ENCODE measurements around the gene DPM2. TPM values are rescaled to one million over a fixed set of nuclear protein-coding genes. Genes with fewer than 3 reads are reported as not detected.

Gene DPM2
- total RNA-seq, 1 donor from 2014 or later = 34.0 TPM

DNA sequence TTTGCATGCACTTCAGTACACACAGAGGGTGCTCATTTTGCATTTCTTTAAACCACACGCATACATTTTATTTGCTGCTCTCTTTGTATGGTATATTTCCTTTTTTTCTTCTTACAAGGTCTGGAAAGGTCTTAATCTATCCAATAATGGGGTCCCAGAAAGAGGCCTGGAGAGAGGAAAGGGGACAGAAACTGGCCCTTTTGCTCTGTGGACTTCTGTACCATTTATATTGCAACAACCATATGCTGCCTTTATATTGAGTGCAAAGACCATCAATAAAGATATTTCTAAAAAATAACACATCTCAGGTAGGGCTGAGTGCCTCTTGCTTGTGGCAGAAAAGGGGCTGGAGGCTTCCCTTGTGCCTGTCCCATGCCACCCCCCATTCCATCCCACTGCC is 15.5 kb upstream of the DPM2 start:
- Mint-ChIP-seq H3K36me3 (ENCODE audit: insufficient read depth) (peaks cover 4% of the 10 kb centered on the region), H3K27ac (no peak overlapping the region), H3K4me3 (ENCODE audit: low read depth) (no peak overlapping the region), H3K27me3 (no peaks in the 10 kb centered on the region), H3K4me1 (ENCODE audit: low read depth) (peaks cover 22% of the 10 kb centered on the region), H3K9me3 (ENCODE audit: low read depth) (peaks cover 2% of the 10 kb centered on the region)
- no peak for DNase-seq (ENCODE audit: low spot score, unreplicated experiment)
- TF ChIP-seq, protein P1, sequence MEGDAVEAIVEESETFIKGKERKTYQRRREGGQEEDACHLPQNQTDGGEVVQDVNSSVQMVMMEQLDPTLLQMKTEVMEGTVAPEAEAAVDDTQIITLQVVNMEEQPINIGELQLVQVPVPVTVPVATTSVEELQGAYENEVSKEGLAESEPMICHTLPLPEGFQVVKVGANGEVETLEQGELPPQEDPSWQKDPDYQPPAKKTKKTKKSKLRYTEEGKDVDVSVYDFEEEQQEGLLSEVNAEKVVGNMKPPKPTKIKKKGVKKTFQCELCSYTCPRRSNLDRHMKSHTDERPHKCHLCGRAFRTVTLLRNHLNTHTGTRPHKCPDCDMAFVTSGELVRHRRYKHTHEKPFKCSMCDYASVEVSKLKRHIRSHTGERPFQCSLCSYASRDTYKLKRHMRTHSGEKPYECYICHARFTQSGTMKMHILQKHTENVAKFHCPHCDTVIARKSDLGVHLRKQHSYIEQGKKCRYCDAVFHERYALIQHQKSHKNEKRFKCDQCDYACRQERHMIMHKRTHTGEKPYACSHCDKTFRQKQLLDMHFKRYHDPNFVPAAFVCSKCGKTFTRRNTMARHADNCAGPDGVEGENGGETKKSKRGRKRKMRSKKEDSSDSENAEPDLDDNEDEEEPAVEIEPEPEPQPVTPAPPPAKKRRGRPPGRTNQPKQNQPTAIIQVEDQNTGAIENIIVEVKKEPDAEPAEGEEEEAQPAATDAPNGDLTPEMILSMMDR (IDR thresholded peaks at IDR 0.05; ENCODE audit: unreplicated experiment) = no peak

DNA sequence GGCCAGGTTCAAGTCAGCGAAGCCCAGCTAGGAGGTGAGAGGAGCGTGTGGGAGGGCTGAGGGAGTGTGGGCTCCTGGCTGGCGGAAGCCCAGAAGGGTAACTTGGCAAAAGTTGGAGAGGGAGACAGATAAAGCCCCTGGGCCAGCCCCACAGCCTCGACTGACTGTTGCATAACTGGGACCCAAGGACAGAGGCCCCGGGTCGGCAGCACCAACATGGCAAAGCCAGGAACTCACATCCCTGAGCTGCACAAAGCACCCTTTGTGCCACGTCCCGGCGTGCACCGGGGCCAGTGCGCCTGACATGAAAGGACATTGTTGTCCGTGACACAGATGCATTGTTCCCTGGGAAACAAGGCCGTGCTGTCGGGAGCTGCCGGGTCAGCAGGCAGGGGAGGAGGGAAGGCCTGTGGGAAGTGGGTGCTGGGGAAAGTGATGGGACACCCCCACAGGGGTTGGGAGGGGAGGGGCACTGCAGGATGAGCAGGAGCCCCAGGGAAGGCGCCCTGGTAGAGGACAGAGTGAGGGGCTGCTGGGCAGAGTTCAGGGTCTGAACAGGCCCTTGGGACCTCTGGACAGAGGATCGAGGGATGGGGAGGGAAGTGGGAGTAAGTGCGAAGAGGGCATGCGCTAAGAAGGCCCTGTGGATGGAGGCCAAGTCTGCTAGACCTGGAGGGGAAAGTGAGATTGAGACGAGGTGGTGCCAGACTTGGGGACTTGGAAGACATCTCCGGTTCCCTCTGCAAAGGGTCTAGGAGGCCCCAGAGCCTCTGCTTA is 13.0 kb upstream of the DPM2 start:
- no peak for DNase-seq (ENCODE audit: low spot score, unreplicated experiment)
- TF ChIP-seq, protein P1 (IDR thresholded peaks at IDR 0.05; ENCODE audit: unreplicated experiment) = no peak
- Mint-ChIP-seq H3K9me3 (ENCODE audit: low read depth) (no peaks in the 10 kb centered on the region), H3K27ac (peak overlapping the region; percentile 85), H3K4me1 (ENCODE audit: low read depth) (peaks cover 17% of the 10 kb centered on the region), H3K27me3 (no peaks in the 10 kb centered on the region), H3K36me3 (ENCODE audit: insufficient read depth) (peaks cover 1% of the 10 kb centered on the region), H3K4me3 (ENCODE audit: low read depth) (no peak overlapping the region)

DNA sequence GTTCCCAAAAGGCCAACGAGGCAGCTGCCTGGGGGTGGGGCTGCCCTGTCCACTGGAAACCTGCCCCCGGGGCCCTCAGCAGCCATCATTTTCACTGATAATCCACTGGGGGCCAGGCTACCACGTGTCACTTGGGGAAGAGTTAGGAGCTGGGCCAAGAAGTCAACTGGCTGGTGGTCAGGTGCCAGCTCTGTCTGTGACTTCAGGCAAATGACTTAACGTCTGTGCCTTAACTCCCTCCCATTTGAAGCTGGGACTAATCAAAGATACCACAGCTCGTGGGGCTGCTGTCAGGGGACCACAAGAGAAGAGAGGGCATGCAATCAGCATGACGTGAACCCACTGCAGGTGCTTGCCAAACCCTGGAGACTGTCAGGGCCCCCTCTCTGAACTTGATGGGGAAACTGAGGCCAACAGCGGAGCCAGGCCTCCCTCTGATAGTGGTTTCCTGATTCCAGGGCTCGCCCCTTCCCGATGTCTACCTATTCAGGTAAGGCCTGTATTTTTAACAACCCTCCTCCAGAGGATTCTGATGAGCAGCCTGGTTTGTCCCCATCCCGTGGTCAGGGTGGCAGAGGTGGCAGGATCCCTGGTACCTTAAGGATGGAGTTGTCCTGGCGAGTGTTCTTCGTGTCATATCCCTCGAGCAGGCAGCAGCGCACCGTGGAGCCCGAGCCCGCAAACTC is 12.3 kb upstream of the DPM2 start:
- Mint-ChIP-seq H3K27me3 (no peaks in the 10 kb centered on the region), H3K4me3 (ENCODE audit: low read depth) (no peak overlapping the region), H3K4me1 (ENCODE audit: low read depth) (peaks cover 12% of the 10 kb centered on the region), H3K27ac (peak overlapping the region; percentile 85), H3K36me3 (ENCODE audit: insufficient read depth) (peaks cover 1% of the 10 kb centered on the region), H3K9me3 (ENCODE audit: low read depth) (no peaks in the 10 kb centered on the region)
- no peak for DNase-seq (ENCODE audit: low spot score, unreplicated experiment)
- TF ChIP-seq, protein P1 (IDR thresholded peaks at IDR 0.05; ENCODE audit: unreplicated experiment) = no peak

DNA sequence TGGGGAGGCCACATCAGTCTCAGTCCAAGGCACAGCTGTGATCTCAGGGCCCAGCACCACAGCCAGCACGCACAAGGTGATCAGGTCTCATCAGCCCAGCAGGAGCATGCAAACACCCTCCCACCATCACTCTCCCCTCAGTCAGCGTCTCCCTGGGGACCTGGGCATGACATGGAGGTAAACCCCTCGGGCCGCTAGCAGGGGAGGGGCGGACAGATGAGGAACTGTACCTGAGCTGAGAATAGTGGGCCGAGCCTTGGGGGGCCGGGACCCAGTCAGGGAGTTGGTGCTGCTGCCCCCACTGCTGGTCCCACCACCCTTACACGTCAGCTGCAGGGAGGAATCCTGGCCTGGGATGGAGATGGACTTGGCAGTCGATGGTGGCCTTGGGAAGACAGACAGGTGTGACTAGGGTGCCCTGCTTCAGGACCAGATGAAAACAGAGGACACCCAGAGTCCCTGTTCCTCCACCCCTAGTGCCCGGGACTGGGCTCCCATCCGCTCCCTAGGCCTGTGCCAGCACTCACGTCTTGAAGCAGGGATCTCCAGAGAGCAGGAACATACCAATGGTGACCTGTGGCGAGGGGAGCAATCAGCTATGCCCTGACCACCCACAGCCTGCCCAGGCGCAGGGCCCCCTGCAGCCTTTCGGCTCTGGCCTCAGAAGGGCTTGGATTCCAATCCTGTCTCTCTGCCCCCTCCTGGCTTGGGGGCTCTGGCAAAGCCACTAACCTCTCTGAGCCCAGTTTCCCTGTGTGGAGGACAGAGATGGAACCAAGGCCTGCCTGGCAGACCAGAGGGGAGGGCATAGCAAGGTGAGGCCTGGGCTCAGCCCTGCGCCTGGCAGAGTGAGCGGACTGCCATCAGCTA is 10.4 kb upstream of the DPM2 start:
- Mint-ChIP-seq H3K4me3 (ENCODE audit: low read depth) (no peak overlapping the region), H3K36me3 (ENCODE audit: insufficient read depth) (peaks cover 5% of the 10 kb centered on the region), H3K9me3 (ENCODE audit: low read depth) (no peaks in the 10 kb centered on the region), H3K4me1 (ENCODE audit: low read depth) (peaks cover 12% of the 10 kb centered on the region), H3K27ac (no peak overlapping the region), H3K27me3 (no peaks in the 10 kb centered on the region)
- DNase-seq (ENCODE audit: low spot score, unreplicated experiment) = no peak
- TF ChIP-seq, protein P1 (IDR thresholded peaks at IDR 0.05; ENCODE audit: unreplicated experiment) = no peak

DNA sequence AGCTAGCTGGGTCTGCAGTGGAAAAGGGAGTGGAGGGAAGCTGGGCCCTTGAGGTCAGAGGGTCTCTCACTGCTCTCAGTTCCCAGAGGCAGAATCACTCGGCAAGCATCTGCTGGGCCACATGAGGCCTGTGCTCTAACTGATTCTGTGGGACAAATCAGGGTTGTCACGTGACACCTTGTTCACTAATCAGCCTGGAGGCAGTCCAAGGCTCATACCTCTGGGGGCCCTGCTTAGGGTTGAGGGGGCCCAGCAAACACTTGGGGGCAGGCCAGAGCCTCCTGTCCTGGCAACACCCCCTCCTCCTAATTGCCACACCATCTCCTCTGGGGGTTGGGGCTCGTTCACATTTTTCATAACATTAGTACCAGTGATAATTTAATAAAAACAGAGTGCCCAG is 9.1 kb upstream of the DPM2 start:
- peak overlapping the region; percentile 33 for H3K27ac Mint-ChIP-seq
- TF ChIP-seq, protein P1 (IDR thresholded peaks at IDR 0.05; ENCODE audit: unreplicated experiment) = no peak
- H3K36me3 Mint-ChIP-seq (ENCODE audit: insufficient read depth) = peaks cover 9% of the 10 kb centered on the region
- peaks cover 16% of the 10 kb centered on the region for H3K4me1 Mint-ChIP-seq (ENCODE audit: low read depth)
- no peak overlapping the region for H3K4me3 Mint-ChIP-seq (ENCODE audit: low read depth)
- DNase-seq (ENCODE audit: low spot score, unreplicated experiment) = no peak
- no peaks in the 10 kb centered on the region for H3K9me3 Mint-ChIP-seq (ENCODE audit: low read depth)
- H3K27me3 Mint-ChIP-seq = no peaks in the 10 kb centered on the region

Data from progenitor cell of endocrine pancreas (in vitro differentiated cells).